ENCODE measurements around the gene FSIP2. TPM values are rescaled to one million over a fixed set of nuclear protein-coding genes. Genes with fewer than 3 reads are reported as not detected.

The FSIP2 gene
- total and polyA plus RNA-seq, 9 donors, result 0.10 to 2.2 (median 0.61) TPM

DNA sequence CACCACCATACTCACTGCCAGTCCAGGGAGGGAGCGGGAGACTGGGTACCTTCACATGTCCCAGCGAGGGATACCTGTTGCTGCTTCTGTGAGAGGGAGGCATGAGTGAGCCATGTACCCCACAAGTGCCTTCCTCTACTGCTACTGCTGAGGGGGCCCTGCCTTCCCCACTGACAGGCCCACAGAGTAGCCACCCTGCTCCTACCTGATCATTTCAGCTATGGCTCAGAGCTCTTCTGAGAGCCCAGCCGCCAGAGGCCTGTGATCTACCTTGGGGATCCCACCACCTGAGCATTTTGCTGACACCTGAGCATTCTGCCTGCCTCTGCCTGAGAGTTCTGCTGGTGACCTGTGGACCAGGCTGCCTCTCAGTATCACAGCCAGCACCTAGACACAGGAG is 137.6 kb downstream of the FSIP2 start:
- Histone ChIP-seq H3K36me3 (no peaks in the 10 kb centered on the region), H3K4me3 (no peak overlapping the region), H3K9me3 (no peaks in the 10 kb centered on the region), H3K4me1 (ENCODE audit: insufficient read depth) (no peaks in the 10 kb centered on the region), H3K27me3 (no peaks in the 10 kb centered on the region), H3K27ac (no peak overlapping the region)
- DNase-seq, result no peak
- intact Hi-C loops (cut with DNase I), result no loop called here
- 98 to 100% (median 100%) methylated on average over 1 to 3 of the region's 3 CpGs for WGBS, 3 donors
- TF ChIP-seq, protein P1, sequence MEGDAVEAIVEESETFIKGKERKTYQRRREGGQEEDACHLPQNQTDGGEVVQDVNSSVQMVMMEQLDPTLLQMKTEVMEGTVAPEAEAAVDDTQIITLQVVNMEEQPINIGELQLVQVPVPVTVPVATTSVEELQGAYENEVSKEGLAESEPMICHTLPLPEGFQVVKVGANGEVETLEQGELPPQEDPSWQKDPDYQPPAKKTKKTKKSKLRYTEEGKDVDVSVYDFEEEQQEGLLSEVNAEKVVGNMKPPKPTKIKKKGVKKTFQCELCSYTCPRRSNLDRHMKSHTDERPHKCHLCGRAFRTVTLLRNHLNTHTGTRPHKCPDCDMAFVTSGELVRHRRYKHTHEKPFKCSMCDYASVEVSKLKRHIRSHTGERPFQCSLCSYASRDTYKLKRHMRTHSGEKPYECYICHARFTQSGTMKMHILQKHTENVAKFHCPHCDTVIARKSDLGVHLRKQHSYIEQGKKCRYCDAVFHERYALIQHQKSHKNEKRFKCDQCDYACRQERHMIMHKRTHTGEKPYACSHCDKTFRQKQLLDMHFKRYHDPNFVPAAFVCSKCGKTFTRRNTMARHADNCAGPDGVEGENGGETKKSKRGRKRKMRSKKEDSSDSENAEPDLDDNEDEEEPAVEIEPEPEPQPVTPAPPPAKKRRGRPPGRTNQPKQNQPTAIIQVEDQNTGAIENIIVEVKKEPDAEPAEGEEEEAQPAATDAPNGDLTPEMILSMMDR (IDR thresholded peaks at IDR 0.05), result no peak
- TF ChIP-seq EP300 (IDR thresholded peaks at IDR 0.05) (no peak), POLR2A (IDR thresholded peaks at IDR 0.05) (no peak)

DNA sequence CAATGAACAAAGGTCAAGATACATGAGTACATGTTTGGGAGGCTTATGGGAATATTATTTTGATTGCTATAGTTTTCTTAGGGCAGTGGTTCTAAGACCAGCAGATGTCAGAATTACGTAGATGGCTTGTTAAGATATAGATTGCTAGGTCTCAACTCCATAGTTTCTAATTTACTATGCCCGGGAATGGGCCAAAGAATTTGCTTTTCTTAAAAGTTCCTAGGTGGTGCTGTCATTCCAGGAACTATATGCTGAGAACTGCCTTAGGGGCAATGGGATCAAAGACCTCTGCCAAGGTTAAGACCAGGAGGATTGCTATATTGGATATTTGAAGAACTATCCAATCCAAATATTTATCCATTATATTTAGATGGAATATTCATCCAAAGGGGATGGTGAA is 141.8 kb downstream of the FSIP2 start:
- Histone ChIP-seq H3K9me3 (no peaks in the 10 kb centered on the region), H3K36me3 (no peaks in the 10 kb centered on the region)

More for the DNA sequence above, 141.8 kb downstream of the FSIP2 start:
- intact Hi-C loops (cut with DNase I), result no loop called here
- 87 to 98% (median 93%) methylated on average over 2 of the region's 2 CpGs for WGBS, 3 donors
- TF ChIP-seq EP300 (IDR thresholded peaks at IDR 0.05) (no peak), POLR2A (IDR thresholded peaks at IDR 0.05) (no peak)
- TF ChIP-seq, protein P1 (IDR thresholded peaks at IDR 0.05), result no peak
- no peaks in the 10 kb centered on the region for H3K27me3 ChIP-seq
- DNase-seq, result no peak
- H3K27ac ChIP-seq, result no peak overlapping the region
- H3K4me3 ChIP-seq, result no peak overlapping the region
- H3K4me1 ChIP-seq (ENCODE audit: insufficient read depth), result no peaks in the 10 kb centered on the region
